Right lobe of liver (tissue), 4 donors: ENCODE data around the gene CELSR1.

Experiments
- CTCF ChIP-seq, 4 donors: fragments of 200-600 bp in 3 of 4; fragments of 450-650 bp in 1 of 4; IDR thresholded peaks; one replicate each; pipeline versions ENCODE4 v1.5.1 to v1.8.0; 2016 to 2022; ENCODE audit warnings: antibody characterized with exemption in 4 of 4, mild to moderate bottlenecking in 2 of 4
- POLR2A ChIP-seq: fragments of 450-650 bp; IDR thresholded peaks from one replicate; pipeline ENCODE4 v1.6.1; 2017; ENCODE audit warnings: antibody characterized with exemption, mild to moderate bottlenecking
- donor health status: DM: no; HTN: no; CAD: no.
- donor health status: DM: no; HTN: no; CAD: no.
- donor health status: DM: no; HTN: yes; CAD: no.

GRCh38 chr22:46359362-46359761 is 178.1 kb downstream of the CELSR1 start:
- no peak for TF ChIP-seq CTCF (IDR thresholded peaks at IDR 0.05)
- TF ChIP-seq POLR2A = no peak
